IPS-18c (cell line): ENCODE results near the gene EML4.

Experiments
- H3K4me3 ChIP-seq: 2 replicates; pipeline ENCODE4 v1.7.0; 2013; ENCODE audit warnings: low read depth, mild to moderate bottlenecking, low read length, moderate library complexity; ENCODE audit not compliant: insufficient read depth
- H3K9me3 ChIP-seq: one replicate; pipeline ENCODE4 v1.6.1; 2013; ENCODE audit warnings: mild to moderate bottlenecking, low read length, moderate library complexity; ENCODE audit not compliant: control insufficient read depth, insufficient read depth

The EML4 gene

GRCh38 chr2:42186366-42186765, 17.2 kb downstream of the EML4 start:
- H3K4me3 ChIP-seq = no peak overlapping the region
- H3K9me3 ChIP-seq = peaks cover 2% of the 10 kb centered on the region

- peaks cover 2% of the 10 kb centered on the region for H3K9me3 ChIP-seq
- no peak overlapping the region for H3K4me3 ChIP-seq
These were observed 17.9 kb downstream of the EML4 start for GRCh38 chr2:42186945-42187632.

- Histone ChIP-seq H3K9me3 (peaks cover 2% of the 10 kb centered on the region), H3K4me3 (no peak overlapping the region)
These were observed 18.7 kb downstream of the EML4 start for GRCh38 chr2:42187886-42188285.

- peaks cover 2% of the 10 kb centered on the region for H3K9me3 ChIP-seq
- no peak overlapping the region for H3K4me3 ChIP-seq
These were observed 20.0 kb downstream of the EML4 start for GRCh38 chr2:42189235-42189566.

- no peak overlapping the region for H3K4me3 ChIP-seq
These were observed 21.0 kb downstream of the EML4 start for GRCh38 chr2:42190191-42190590.

GRCh38 chr2:42191285-42192009, 22.3 kb downstream of the EML4 start:
- no peak overlapping the region for H3K4me3 ChIP-seq
- H3K9me3 ChIP-seq = peaks cover 2% of the 10 kb centered on the region

More at GRCh38 chr2:42190191-42190590, 21.0 kb downstream of the EML4 start:
- peaks cover 2% of the 10 kb centered on the region for H3K9me3 ChIP-seq

GRCh38 chr2:42192010-42192373, 22.8 kb downstream of the EML4 start:
- peaks cover 2% of the 10 kb centered on the region for H3K9me3 ChIP-seq

GRCh38 chr2:42192652-42193566, 23.8 kb downstream of the EML4 start:
- H3K9me3 ChIP-seq = peaks cover 2% of the 10 kb centered on the region
- no peak overlapping the region for H3K4me3 ChIP-seq

More at GRCh38 chr2:42192010-42192373, 22.8 kb downstream of the EML4 start:
- no peak overlapping the region for H3K4me3 ChIP-seq

- Histone ChIP-seq H3K9me3 (no peaks in the 10 kb centered on the region), H3K4me3 (no peak overlapping the region)
These were observed 24.6 kb downstream of the EML4 start for GRCh38 chr2:42193722-42194187.

GRCh38 chr2:42194428-42194827, 25.3 kb downstream of the EML4 start:
- Histone ChIP-seq H3K9me3 (no peaks in the 10 kb centered on the region), H3K4me3 (no peak overlapping the region)

- Histone ChIP-seq H3K9me3 (no peaks in the 10 kb centered on the region), H3K4me3 (no peak overlapping the region)
These were observed 26.4 kb downstream of the EML4 start for GRCh38 chr2:42195559-42195958.

GRCh38 chr2:42196070-42196402, 26.9 kb downstream of the EML4 start:
- Histone ChIP-seq H3K9me3 (no peaks in the 10 kb centered on the region), H3K4me3 (no peak overlapping the region)

GRCh38 chr2:42196403-42197267, 27.5 kb downstream of the EML4 start:
- no peak overlapping the region for H3K4me3 ChIP-seq

GRCh38 chr2:42197792-42198191, 28.6 kb downstream of the EML4 start:
- Histone ChIP-seq H3K4me3 (no peak overlapping the region), H3K9me3 (no peaks in the 10 kb centered on the region)

More at GRCh38 chr2:42196403-42197267, 27.5 kb downstream of the EML4 start:
- no peaks in the 10 kb centered on the region for H3K9me3 ChIP-seq

GRCh38 chr2:42198466-42198865, 29.3 kb downstream of the EML4 start:
- Histone ChIP-seq H3K4me3 (no peak overlapping the region), H3K9me3 (no peaks in the 10 kb centered on the region)

- Histone ChIP-seq H3K9me3 (no peaks in the 10 kb centered on the region), H3K4me3 (no peak overlapping the region)
These were observed 29.8 kb downstream of the EML4 start for GRCh38 chr2:42199002-42199401.

GRCh38 chr2:42199626-42200025, 30.5 kb downstream of the EML4 start:
- Histone ChIP-seq H3K9me3 (no peaks in the 10 kb centered on the region), H3K4me3 (no peak overlapping the region)
